Measurements from ENCODE around the gene ELOVL6. TPM values are rescaled to one million over a fixed set of nuclear protein-coding genes. Genes with fewer than 3 reads are reported as not detected.

The ELOVL6 gene
- total RNA-seq, 1 donor from 2014 or later, result 7.3 TPM

GRCh38 chr4:110064934-110065333, 133.5 kb downstream of the ELOVL6 start:
- Mint-ChIP-seq H3K4me1 (ENCODE audit: unreplicated experiment) (peaks cover 4% of the 10 kb centered on the region), H3K27me3 (ENCODE audit: unreplicated experiment) (no peaks in the 10 kb centered on the region), H3K27ac (ENCODE audit: unreplicated experiment) (no peak overlapping the region), H3K36me3 (ENCODE audit: unreplicated experiment) (no peaks in the 10 kb centered on the region), H3K4me3 (ENCODE audit: unreplicated experiment) (no peak overlapping the region), H3K9me3 (ENCODE audit: unreplicated experiment) (no peaks in the 10 kb centered on the region)
- TF ChIP-seq CTCF (IDR thresholded peaks at IDR 0.05), result no peak
- DNase-seq (ENCODE audit: extremely low spot score, unreplicated experiment), result no peak

- no peaks in the 10 kb centered on the region for H3K36me3 Mint-ChIP-seq (ENCODE audit: unreplicated experiment)
- no peaks in the 10 kb centered on the region for H3K27me3 Mint-ChIP-seq (ENCODE audit: unreplicated experiment)
- no peak overlapping the region for H3K4me3 Mint-ChIP-seq (ENCODE audit: unreplicated experiment)
- no peak for TF ChIP-seq CTCF (IDR thresholded peaks at IDR 0.05)
- H3K27ac Mint-ChIP-seq (ENCODE audit: unreplicated experiment), result no peak overlapping the region
- H3K4me1 Mint-ChIP-seq (ENCODE audit: unreplicated experiment), result peaks cover 10% of the 10 kb centered on the region
- no peak for DNase-seq (ENCODE audit: extremely low spot score, unreplicated experiment)
- H3K9me3 Mint-ChIP-seq (ENCODE audit: unreplicated experiment), result no peaks in the 10 kb centered on the region
Measured at GRCh38 chr4:110064295-110064694, 134.1 kb downstream of the ELOVL6 start.

- no peak for TF ChIP-seq CTCF (IDR thresholded peaks at IDR 0.05)
- H3K36me3 Mint-ChIP-seq (ENCODE audit: unreplicated experiment), result peaks cover under 1% of the 10 kb centered on the region
- no peak overlapping the region for H3K27ac Mint-ChIP-seq (ENCODE audit: unreplicated experiment)
- H3K9me3 Mint-ChIP-seq (ENCODE audit: unreplicated experiment), result no peaks in the 10 kb centered on the region
- DNase-seq (ENCODE audit: extremely low spot score, unreplicated experiment), result no peak
- no peak overlapping the region for H3K4me3 Mint-ChIP-seq (ENCODE audit: unreplicated experiment)
- H3K4me1 Mint-ChIP-seq (ENCODE audit: unreplicated experiment), result peaks cover 15% of the 10 kb centered on the region
- H3K27me3 Mint-ChIP-seq (ENCODE audit: unreplicated experiment), result no peaks in the 10 kb centered on the region
Measured at GRCh38 chr4:110062166-110062565, 136.2 kb downstream of the ELOVL6 start.

- DNase-seq (ENCODE audit: extremely low spot score, unreplicated experiment), result no peak
- Mint-ChIP-seq H3K27me3 (ENCODE audit: unreplicated experiment) (no peaks in the 10 kb centered on the region), H3K36me3 (ENCODE audit: unreplicated experiment) (peaks cover 2% of the 10 kb centered on the region), H3K9me3 (ENCODE audit: unreplicated experiment) (no peaks in the 10 kb centered on the region), H3K27ac (ENCODE audit: unreplicated experiment) (no peak overlapping the region), H3K4me1 (ENCODE audit: unreplicated experiment) (peaks cover 15% of the 10 kb centered on the region), H3K4me3 (ENCODE audit: unreplicated experiment) (no peak overlapping the region)
- no peak for TF ChIP-seq CTCF (IDR thresholded peaks at IDR 0.05)
Measured at GRCh38 chr4:110061076-110061475, 137.3 kb downstream of the ELOVL6 start.

- H3K27me3 Mint-ChIP-seq (ENCODE audit: unreplicated experiment), result no peaks in the 10 kb centered on the region
- H3K4me1 Mint-ChIP-seq (ENCODE audit: unreplicated experiment), result peaks cover 20% of the 10 kb centered on the region
- H3K27ac Mint-ChIP-seq (ENCODE audit: unreplicated experiment), result no peak overlapping the region
- no peak overlapping the region for H3K4me3 Mint-ChIP-seq (ENCODE audit: unreplicated experiment)
- peaks cover 2% of the 10 kb centered on the region for H3K36me3 Mint-ChIP-seq (ENCODE audit: unreplicated experiment)
- DNase-seq (ENCODE audit: extremely low spot score, unreplicated experiment), result no peak
- H3K9me3 Mint-ChIP-seq (ENCODE audit: unreplicated experiment), result no peaks in the 10 kb centered on the region
- TF ChIP-seq CTCF (IDR thresholded peaks at IDR 0.05), result no peak
Measured at GRCh38 chr4:110059556-110060191, 138.7 kb downstream of the ELOVL6 start.
